ENCODE measurements around the gene DPPA5. TPM values are rescaled to one million over a fixed set of nuclear protein-coding genes. Genes with fewer than 3 reads are reported as not detected.

DPPA5 gene
- total and polyA plus RNA-seq, 9 of the 15 experiments (the other 6 are each of a cell fraction or from before 2014, with no cell fraction given), result not detected

GRCh38 chr6:73388800-73389512 is 34.9 kb upstream of the DPPA5 start (continued):
- no peak for TF ChIP-seq ZNF764 (CRISPR knock-in tag; IDR thresholded peaks at IDR 0.05; ENCODE audit: low read depth)
- peak; percentile 62 for TF ChIP-seq CXXC5 (CRISPR knock-in tag; IDR thresholded peaks at IDR 0.05)
- peak; percentile 6; the same call in 1 of the 2 replicates for TF ChIP-seq NFE2 (IDR thresholded peaks at IDR 0.05; ENCODE audit: low read depth)
- TF ChIP-seq ZNF143 (CRISPR knock-in tag; IDR thresholded peaks at IDR 0.05), result no peak
- no peak for TF ChIP-seq MCM2 (IDR thresholded peaks at IDR 0.05; ENCODE audit: low read depth)
- TF ChIP-seq ETV5 (CRISPR knock-in tag; IDR thresholded peaks at IDR 0.05; ENCODE audit: low read depth), result peak; percentile 98
- 0 out of 4 replicates have a peak, but pooled peaks of 1 of the 2 experiments have one; percentile 34 for TF ChIP-seq ZMIZ1 (IDR thresholded peaks at IDR 0.05; ENCODE audit: low read depth in 2 of 2, low read length in 2 of 2)
- no peak for TF ChIP-seq FOXO4 (CRISPR knock-in tag; IDR thresholded peaks at IDR 0.05)
- TF ChIP-seq TRIM28 (IDR thresholded peaks at IDR 0.05), result peak; percentile 57; the same call in 1 of the 2 replicates
- no peak for TF ChIP-seq NFATC3 (IDR thresholded peaks at IDR 0.05)
- no peak for TF ChIP-seq ZZZ3 (IDR thresholded peaks at IDR 0.05)
- peak; percentile 58 for TF ChIP-seq GTF2B (IDR thresholded peaks at IDR 0.05; ENCODE audit: extremely low read depth, insufficient read length)
- no peak for TF ChIP-seq ZSCAN29 (IDR thresholded peaks at IDR 0.05)
- TF ChIP-seq USF2 (CRISPR knock-in tag; IDR thresholded peaks at IDR 0.05), result no peak
- TF ChIP-seq TCF15 (CRISPR knock-in tag; IDR thresholded peaks at IDR 0.05), result no peak
- no peak for TF ChIP-seq MCM3 (IDR thresholded peaks at IDR 0.05)

All from K562 (cell line).